HG02642 (cell line): ENCODE results near the gene PIK3R3.
A peak's percentile ranks its signal among the peaks of the same experiment; 100 is the strongest.
"Not testable (repeated sequence)": the region's sequence is repeated elsewhere in the genome, so short reads cannot be mapped to it uniquely, and the experiment has no call there.

Source experiments
- ATAC-seq: cut with Tn5 transposase; IDR thresholded peaks from one replicate; pipeline ENCODE4 v1.9.1; 2021; ENCODE audit warnings: mild to moderate bottlenecking; ENCODE audit not compliant: unreplicated experiment, poor library complexity

PIK3R3 gene

GRCh38 chr1:46076343-46076742 is 56.1 kb downstream of the PIK3R3 start:
- no peak for ATAC-seq

GRCh38 chr1:46072975-46073374 is 59.5 kb downstream of the PIK3R3 start:
- no peak for ATAC-seq

GRCh38 chr1:46070164-46070814 is 62.1 kb downstream of the PIK3R3 start:
- no peak for ATAC-seq

- ATAC-seq: no peak
Observed at GRCh38 chr1:46068525-46068924, 63.9 kb downstream of the PIK3R3 start.

GRCh38 chr1:46067652-46068051 is 64.8 kb downstream of the PIK3R3 start:
- ATAC-seq: no peak

- ATAC-seq: no peak
Observed at GRCh38 chr1:46065405-46065804, 67.0 kb downstream of the PIK3R3 start.

- ATAC-seq: no peak
Observed at GRCh38 chr1:46064708-46065107, 67.7 kb downstream of the PIK3R3 start.

- peak; percentile 59 for ATAC-seq
Observed at GRCh38 chr1:46062651-46063319, 69.6 kb downstream of the PIK3R3 start.

- no peak for ATAC-seq
Observed at GRCh38 chr1:46061146-46061545, 71.3 kb downstream of the PIK3R3 start.

- no peak for ATAC-seq
Observed at GRCh38 chr1:46058936-46059335, 73.5 kb downstream of the PIK3R3 start.

GRCh38 chr1:46057781-46058180 is 74.6 kb downstream of the PIK3R3 start:
- no peak for ATAC-seq

- ATAC-seq: not testable (repeated sequence)
Observed at GRCh38 chr1:46057215-46057614, 75.2 kb downstream of the PIK3R3 start.

- ATAC-seq: no peak
Observed at GRCh38 chr1:46056325-46056724, 76.1 kb downstream of the PIK3R3 start.

- no peak for ATAC-seq
Observed at GRCh38 chr1:46053734-46054133, 78.7 kb downstream of the PIK3R3 start.

GRCh38 chr1:46044116-46044515 is 88.3 kb downstream of the PIK3R3 start:
- ATAC-seq: no peak

- peak; percentile 79 for ATAC-seq
Observed at GRCh38 chr1:46043458-46044017, 88.9 kb downstream of the PIK3R3 start.

- no peak for ATAC-seq
Observed at GRCh38 chr1:46041974-46042373, 90.5 kb downstream of the PIK3R3 start.

GRCh38 chr1:46041551-46041950 is 90.9 kb downstream of the PIK3R3 start:
- ATAC-seq: no peak

- no peak for ATAC-seq
Observed at GRCh38 chr1:46039571-46040052, 92.8 kb downstream of the PIK3R3 start.

GRCh38 chr1:46036894-46037839 is 95.3 kb downstream of the PIK3R3 start:
- peak; percentile 44 for ATAC-seq
